ENCODE data around the gene KCNV2. TPM values are rescaled to one million over a fixed set of nuclear protein-coding genes. Genes with fewer than 3 reads are reported as not detected.

KCNV2 gene
- polyA plus RNA-seq (2011; rRNA removed) (not detected in 2 replicates), polyA minus RNA-seq (2011; rRNA and poly(A)+ RNA removed) (not detected in 2 replicates)

GRCh38 chr9:2717385-2717784 is at the start of gene KCNV2:
KCNV2 (plus strand) TSS chr9:2717510; CDS start chr9:2717740, 230 bp downstream.
- H3K4me3 ChIP-seq (ENCODE audit: low read depth, low read length) = no peak within 1 kb of the TSS
- no peak for DNase-seq (ENCODE audit: low read depth)
- POLR2A ChIA-PET = no interaction called here
- no peaks in the 10 kb centered on the region; the same call in 1 of the 2 replicates for H3K36me3 ChIP-seq (ENCODE audit: control insufficient read depth, insufficient read depth, low read length)
- TF ChIP-seq, protein P1, sequence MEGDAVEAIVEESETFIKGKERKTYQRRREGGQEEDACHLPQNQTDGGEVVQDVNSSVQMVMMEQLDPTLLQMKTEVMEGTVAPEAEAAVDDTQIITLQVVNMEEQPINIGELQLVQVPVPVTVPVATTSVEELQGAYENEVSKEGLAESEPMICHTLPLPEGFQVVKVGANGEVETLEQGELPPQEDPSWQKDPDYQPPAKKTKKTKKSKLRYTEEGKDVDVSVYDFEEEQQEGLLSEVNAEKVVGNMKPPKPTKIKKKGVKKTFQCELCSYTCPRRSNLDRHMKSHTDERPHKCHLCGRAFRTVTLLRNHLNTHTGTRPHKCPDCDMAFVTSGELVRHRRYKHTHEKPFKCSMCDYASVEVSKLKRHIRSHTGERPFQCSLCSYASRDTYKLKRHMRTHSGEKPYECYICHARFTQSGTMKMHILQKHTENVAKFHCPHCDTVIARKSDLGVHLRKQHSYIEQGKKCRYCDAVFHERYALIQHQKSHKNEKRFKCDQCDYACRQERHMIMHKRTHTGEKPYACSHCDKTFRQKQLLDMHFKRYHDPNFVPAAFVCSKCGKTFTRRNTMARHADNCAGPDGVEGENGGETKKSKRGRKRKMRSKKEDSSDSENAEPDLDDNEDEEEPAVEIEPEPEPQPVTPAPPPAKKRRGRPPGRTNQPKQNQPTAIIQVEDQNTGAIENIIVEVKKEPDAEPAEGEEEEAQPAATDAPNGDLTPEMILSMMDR (IDR thresholded peaks at IDR 0.05; ENCODE audit: insufficient read depth, low read depth, low read length) = no peak
- H3K27me3 ChIP-seq (ENCODE audit: control insufficient read depth, insufficient read depth, low read length) = no peaks in the 10 kb centered on the region
- CTCF ChIA-PET = interaction anchor here (0.6 to 2.8 kb wide), 2 partner anchors 10 to 275 kb away, joined by 3 to 8 read pairs; no protein-coding TSS in a partner anchor

DNA sequence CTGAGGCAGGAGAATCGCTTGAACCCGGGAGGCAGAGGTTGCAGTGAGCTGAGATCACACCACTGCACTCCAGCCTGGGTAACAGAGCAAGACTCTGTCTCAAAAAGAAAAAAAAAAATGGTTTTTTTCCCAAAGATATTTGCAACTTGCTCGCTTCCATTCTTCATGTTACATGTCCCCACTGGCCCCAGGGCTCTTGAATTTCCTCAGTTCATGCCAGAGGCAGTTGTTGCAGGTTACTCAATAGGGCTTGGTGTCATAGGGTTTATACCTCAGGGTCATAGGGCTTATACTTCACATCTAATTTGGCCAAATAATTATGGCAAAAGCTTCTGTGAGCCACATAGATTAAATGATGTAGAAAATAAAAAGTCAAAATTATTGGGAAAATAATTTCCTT is 44.1 kb upstream of the KCNV2 start:
- CTCF ChIA-PET = interaction anchor here (1.5 kb wide), 2 partner anchors 9 to 19 kb away, joined by 3 read pairs; no protein-coding TSS in a partner anchor
- TF ChIP-seq, protein P1 (IDR thresholded peaks at IDR 0.05; ENCODE audit: insufficient read depth, low read depth, low read length) = no peak
- Histone ChIP-seq H3K4me3 (ENCODE audit: low read depth, low read length) (no peak overlapping the region), H3K27me3 (ENCODE audit: control insufficient read depth, insufficient read depth, low read length) (no peaks in the 10 kb centered on the region), H3K36me3 (ENCODE audit: control insufficient read depth, insufficient read depth, low read length) (no peaks in the 10 kb centered on the region)
- POLR2A ChIA-PET = no interaction called here
- DNase-seq (ENCODE audit: low read depth) = no peak

GRCh38 chr9:2674141-2674824 is 43.0 kb upstream of the KCNV2 start:
- H3K36me3 ChIP-seq (ENCODE audit: control insufficient read depth, insufficient read depth, low read length) = no peaks in the 10 kb centered on the region
- ChIA-PET CTCF (interaction anchor here (1.5 kb wide), 1 partner anchor 17 kb away, joined by 3 read pairs; no protein-coding TSS in a partner anchor), POLR2A (no interaction called here)
- DNase-seq (ENCODE audit: low read depth) = no peak
- H3K4me3 ChIP-seq (ENCODE audit: low read depth, low read length) = no peak overlapping the region
- TF ChIP-seq, protein P1 (IDR thresholded peaks at IDR 0.05; ENCODE audit: insufficient read depth, low read depth, low read length) = no peak
- no peaks in the 10 kb centered on the region for H3K27me3 ChIP-seq (ENCODE audit: control insufficient read depth, insufficient read depth, low read length)

DNA sequence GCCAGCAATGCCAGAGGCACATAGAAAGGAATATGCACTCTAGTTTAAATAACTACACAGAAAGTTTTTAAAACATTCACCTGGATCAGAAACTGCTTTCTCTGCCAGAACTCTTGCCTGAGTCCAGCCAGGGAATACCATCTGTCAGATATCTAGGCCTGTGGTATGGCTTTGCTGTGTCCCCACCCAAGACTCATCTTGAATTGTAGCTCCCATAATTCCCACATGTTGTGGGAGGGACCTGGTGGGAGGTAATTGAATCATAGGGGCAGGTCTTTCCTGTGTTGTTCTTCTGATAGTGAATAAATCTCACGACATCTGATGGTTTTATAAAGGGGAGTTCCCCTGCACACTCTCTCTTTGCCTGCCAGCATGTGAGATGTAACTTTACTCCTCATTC is 41.5 kb upstream of the KCNV2 start:
- no peaks in the 10 kb centered on the region for H3K36me3 ChIP-seq (ENCODE audit: control insufficient read depth, insufficient read depth, low read length)
- CTCF ChIA-PET = no interaction called here
- no peaks in the 10 kb centered on the region for H3K27me3 ChIP-seq (ENCODE audit: control insufficient read depth, insufficient read depth, low read length)
- TF ChIP-seq, protein P1 (IDR thresholded peaks at IDR 0.05; ENCODE audit: insufficient read depth, low read depth, low read length) = no peak
- DNase-seq (ENCODE audit: low read depth) = no peak
- POLR2A ChIA-PET = no interaction called here
- H3K4me3 ChIP-seq (ENCODE audit: low read depth, low read length) = no peak overlapping the region

DNA sequence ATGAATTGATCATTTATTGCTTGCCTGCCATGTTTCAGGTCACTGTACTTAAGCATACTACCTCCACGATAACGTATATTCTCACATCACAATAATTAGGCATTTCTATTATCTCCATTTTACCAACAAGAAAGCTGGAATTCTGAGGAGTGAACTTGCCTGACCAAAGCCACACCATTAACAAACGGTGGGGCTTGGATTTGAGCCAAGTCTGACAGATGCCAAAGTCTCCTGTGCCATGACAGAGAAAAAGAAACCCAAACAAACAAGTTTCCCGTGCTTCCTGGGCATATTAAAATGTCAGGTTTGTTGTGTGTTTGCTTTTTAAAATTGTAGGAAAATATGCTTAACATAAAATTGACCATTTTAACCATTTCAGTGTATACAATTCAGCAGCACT is 40.8 kb upstream of the KCNV2 start:
- CTCF ChIA-PET = no interaction called here
- Histone ChIP-seq H3K36me3 (ENCODE audit: control insufficient read depth, insufficient read depth, low read length) (no peaks in the 10 kb centered on the region), H3K27me3 (ENCODE audit: control insufficient read depth, insufficient read depth, low read length) (no peaks in the 10 kb centered on the region), H3K4me3 (ENCODE audit: low read depth, low read length) (no peak overlapping the region)
- no peak for DNase-seq (ENCODE audit: low read depth)
- TF ChIP-seq, protein P1 (IDR thresholded peaks at IDR 0.05; ENCODE audit: insufficient read depth, low read depth, low read length) = no peak
- POLR2A ChIA-PET = no interaction called here

Measured in BJ (cell line).